ENCODE measurements around the gene KRT35. TPM values are rescaled to one million over a fixed set of nuclear protein-coding genes. Genes with fewer than 3 reads are reported as not detected.

KRT35 gene
- total and polyA plus RNA-seq, 2 of the 13 experiments (the other 11 are each of a cell fraction or from before 2014, with no cell fraction given), result not detected

DNA sequence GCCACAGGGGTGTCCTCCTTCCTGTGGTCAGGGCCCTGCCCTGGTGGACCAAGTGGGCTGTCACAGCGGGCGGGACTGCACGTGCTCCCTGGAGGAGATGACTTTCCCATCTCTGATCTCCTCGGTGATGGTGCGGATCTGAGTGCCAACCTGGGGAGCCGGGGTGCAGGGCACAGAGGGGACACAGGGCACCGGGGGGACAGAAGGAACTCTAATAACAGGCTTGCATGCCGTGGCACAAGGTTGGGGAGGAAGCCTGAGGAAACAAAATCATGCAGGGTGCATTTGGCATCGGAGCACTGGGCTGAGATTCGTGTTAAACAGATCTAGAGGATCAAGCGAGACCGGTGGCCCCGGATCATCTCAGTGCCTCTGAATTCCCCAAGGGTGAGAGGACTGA lies 5.4 kb upstream of the KRT35 start:
- BruUV-seq (replicated peaks), result no TSS peak
- ATAC-seq, result no peak
- CTCF ChIA-PET (ENCODE audit: low intra/inter-chr PET ratio, low total read pairs), result interaction anchor here (0.9 to 3.9 kb wide), 7 partner anchors 11 to 181 kb away, joined by 3 to 39 read pairs (median 5); no protein-coding TSS in a partner anchor
- TF ChIP-seq ZNF709 (CRISPR knock-in tag; IDR thresholded peaks at IDR 0.05) (no peak), HDAC1 (CRISPR knock-in tag; IDR thresholded peaks at IDR 0.05) (no peak), ZNF160 (CRISPR knock-in tag; IDR thresholded peaks at IDR 0.05) (no peak), NFE2L1 (CRISPR knock-in tag; IDR thresholded peaks at IDR 0.05; ENCODE audit: borderline replicate concordance) (no peak), ZNF382 (CRISPR knock-in tag; IDR thresholded peaks at IDR 0.05; ENCODE audit: borderline replicate concordance) (no peak), SETDB1 (CRISPR knock-in tag; IDR thresholded peaks at IDR 0.05; ENCODE audit: borderline replicate concordance) (no peak), ZSCAN9 (CRISPR knock-in tag; IDR thresholded peaks at IDR 0.05; ENCODE audit: borderline replicate concordance) (no peak), HOXA5 (CRISPR knock-in tag; IDR thresholded peaks at IDR 0.05) (no peak), HNRNPK (IDR thresholded peaks at IDR 0.05; ENCODE audit: low read depth, low read length, poor library complexity, severe bottlenecking) (no peak), ATM (IDR thresholded peaks at IDR 0.05; ENCODE audit: borderline replicate concordance) (no peak), RBM22 (optimal IDR thresholded peaks at IDR 0.05; ENCODE audit: low read length) (no peak), ARHGAP35 (CRISPR knock-in tag; IDR thresholded peaks at IDR 0.05; ENCODE audit: borderline replicate concordance) (no peak), BCL6 (CRISPR knock-in tag; IDR thresholded peaks at IDR 0.05) (no peak), KMT2A (CRISPR knock-in tag; IDR thresholded peaks at IDR 0.05) (no peak), KDM2A (CRISPR knock-in tag; IDR thresholded peaks at IDR 0.05; ENCODE audit: borderline replicate concordance, low read depth) (no peak), ZNF3 (CRISPR knock-in tag; IDR thresholded peaks at IDR 0.05) (no peak)
- TF ChIP-seq, protein P1, sequence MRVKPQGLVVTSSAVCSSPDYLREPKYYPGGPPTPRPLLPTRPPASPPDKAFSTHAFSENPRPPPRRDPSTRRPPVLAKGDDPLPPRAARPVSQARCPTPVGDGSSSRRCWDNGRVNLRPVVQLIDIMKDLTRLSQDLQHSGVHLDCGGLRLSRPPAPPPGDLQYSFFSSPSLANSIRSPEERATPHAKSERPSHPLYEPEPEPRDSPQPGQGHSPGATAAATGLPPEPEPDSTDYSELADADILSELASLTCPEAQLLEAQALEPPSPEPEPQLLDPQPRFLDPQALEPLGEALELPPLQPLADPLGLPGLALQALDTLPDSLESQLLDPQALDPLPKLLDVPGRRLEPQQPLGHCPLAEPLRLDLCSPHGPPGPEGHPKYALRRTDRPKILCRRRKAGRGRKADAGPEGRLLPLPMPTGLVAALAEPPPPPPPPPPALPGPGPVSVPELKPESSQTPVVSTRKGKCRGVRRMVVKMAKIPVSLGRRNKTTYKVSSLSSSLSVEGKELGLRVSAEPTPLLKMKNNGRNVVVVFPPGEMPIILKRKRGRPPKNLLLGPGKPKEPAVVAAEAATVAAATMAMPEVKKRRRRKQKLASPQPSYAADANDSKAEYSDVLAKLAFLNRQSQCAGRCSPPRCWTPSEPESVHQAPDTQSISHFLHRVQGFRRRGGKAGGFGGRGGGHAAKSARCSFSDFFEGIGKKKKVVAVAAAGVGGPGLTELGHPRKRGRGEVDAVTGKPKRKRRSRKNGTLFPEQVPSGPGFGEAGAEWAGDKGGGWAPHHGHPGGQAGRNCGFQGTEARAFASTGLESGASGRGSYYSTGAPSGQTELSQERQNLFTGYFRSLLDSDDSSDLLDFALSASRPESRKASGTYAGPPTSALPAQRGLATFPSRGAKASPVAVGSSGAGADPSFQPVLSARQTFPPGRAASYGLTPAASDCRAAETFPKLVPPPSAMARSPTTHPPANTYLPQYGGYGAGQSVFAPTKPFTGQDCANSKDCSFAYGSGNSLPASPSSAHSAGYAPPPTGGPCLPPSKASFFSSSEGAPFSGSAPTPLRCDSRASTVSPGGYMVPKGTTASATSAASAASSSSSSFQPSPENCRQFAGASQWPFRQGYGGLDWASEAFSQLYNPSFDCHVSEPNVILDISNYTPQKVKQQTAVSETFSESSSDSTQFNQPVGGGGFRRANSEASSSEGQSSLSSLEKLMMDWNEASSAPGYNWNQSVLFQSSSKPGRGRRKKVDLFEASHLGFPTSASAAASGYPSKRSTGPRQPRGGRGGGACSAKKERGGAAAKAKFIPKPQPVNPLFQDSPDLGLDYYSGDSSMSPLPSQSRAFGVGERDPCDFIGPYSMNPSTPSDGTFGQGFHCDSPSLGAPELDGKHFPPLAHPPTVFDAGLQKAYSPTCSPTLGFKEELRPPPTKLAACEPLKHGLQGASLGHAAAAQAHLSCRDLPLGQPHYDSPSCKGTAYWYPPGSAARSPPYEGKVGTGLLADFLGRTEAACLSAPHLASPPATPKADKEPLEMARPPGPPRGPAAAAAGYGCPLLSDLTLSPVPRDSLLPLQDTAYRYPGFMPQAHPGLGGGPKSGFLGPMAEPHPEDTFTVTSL (CRISPR knock-in tag; IDR thresholded peaks at IDR 0.05; ENCODE audit: borderline replicate concordance), result no peak
- TF ChIP-seq, protein P2, sequence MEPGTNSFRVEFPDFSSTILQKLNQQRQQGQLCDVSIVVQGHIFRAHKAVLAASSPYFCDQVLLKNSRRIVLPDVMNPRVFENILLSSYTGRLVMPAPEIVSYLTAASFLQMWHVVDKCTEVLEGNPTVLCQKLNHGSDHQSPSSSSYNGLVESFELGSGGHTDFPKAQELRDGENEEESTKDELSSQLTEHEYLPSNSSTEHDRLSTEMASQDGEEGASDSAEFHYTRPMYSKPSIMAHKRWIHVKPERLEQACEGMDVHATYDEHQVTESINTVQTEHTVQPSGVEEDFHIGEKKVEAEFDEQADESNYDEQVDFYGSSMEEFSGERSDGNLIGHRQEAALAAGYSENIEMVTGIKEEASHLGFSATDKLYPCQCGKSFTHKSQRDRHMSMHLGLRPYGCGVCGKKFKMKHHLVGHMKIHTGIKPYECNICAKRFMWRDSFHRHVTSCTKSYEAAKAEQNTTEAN (CRISPR knock-in tag; conservative IDR thresholded peaks at IDR 0.05), result no peak

More for the DNA sequence above, 5.4 kb upstream of the KRT35 start:
- H3K36me3 ChIP-seq (replicated peaks in 1 of 2; ENCODE audit: control insufficient read depth in 1 of 2, insufficient read depth in 2 of 2, low read length in 2 of 2), result no peaks in the 10 kb centered on the region
- H4K20me1 ChIP-seq (ENCODE audit: insufficient read depth, low read length), result no peaks in the 10 kb centered on the region
- FAIRE-seq, result no peak
- 53% methylated on average over 13 of the region's 13 CpGs for WGBS (ENCODE audit: low lambda C conversion rate)
- no peak overlapping the region for H2AFZ ChIP-seq (ENCODE audit: low read length)
- H3K9ac ChIP-seq (ENCODE audit: insufficient read depth, low read depth, low read length), result no peak overlapping the region
- intact Hi-C loops (cut with micrococcal nuclease; ENCODE audit: unreplicated experiment), result no loop called here
- H3K9me3 ChIP-seq (ENCODE audit: low read length), result no peaks in the 10 kb centered on the region
- DNase-seq (ENCODE audit: low spot score), result no peak
- POLR2A ChIA-PET, result no interaction called here
- no peaks in the 10 kb centered on the region for H3K79me2 ChIP-seq (ENCODE audit: insufficient read depth, low read length)
- H3K4me2 ChIP-seq (ENCODE audit: low read depth, low read length), result no peak overlapping the region
- no peak overlapping the region for H3K4me3 ChIP-seq (replicated peaks in 1 of 3; ENCODE audit: insufficient read depth in 1 of 3, low read depth in 2 of 3, low read length in 3 of 3)
- H3K4me1 ChIP-seq (ENCODE audit: insufficient read depth, low read length), result no peaks in the 10 kb centered on the region
- H3K27me3 ChIP-seq (ENCODE audit: control insufficient read depth in 1 of 2, insufficient read depth in 2 of 2, low read length in 2 of 2), result peaks cover 1 to 41% of the 10 kb centered on the region in 2 experiments; a peak in 4 of 5 replicates
- H3K27ac ChIP-seq (ENCODE audit: extremely low read length, insufficient read depth, low read length), result no peak overlapping the region
- in situ Hi-C loops (cut with HindIII; ENCODE audit: extremely low pct_ligation_motif_present, low pct_unique_long_range_greater_than_20kb), result loop anchor here (5.0 kb wide), 1 partner anchor 61 kb away; no protein-coding TSS in a partner anchor
